H1 (cell line): ENCODE measurements around the gene NMNAT3. TPM values are rescaled to one million over a fixed set of nuclear protein-coding genes. Genes with fewer than 3 reads are reported as not detected.

Experiments
- CTCF ChIA-PET: fragments of 300-600 bp; sonication (Branson Sonifier 250); formaldehyde crosslinking; loops from one replicate; lab custom pipeline; 2021; ENCODE audit not compliant: partially characterized antibody; lab: Charles Lee
- POLR2A ChIA-PET: fragments of 300-600 bp; sonication (Branson Sonifier 250); formaldehyde crosslinking; loops from one replicate; lab custom pipeline; 2021; ENCODE audit warnings: inconsistent platforms; ENCODE audit not compliant: partially characterized antibody; lab: Charles Lee
- DNase-seq, 2 experiments: peaks; one replicate each; pipeline versions ENCODE4 v3.0.0 to v3.0.0-alpha.2; 2010 to 2022; ENCODE audit warnings: low spot score in 2 of 2, low read depth in 1 of 2, mixed read lengths in 1 of 2
- FAIRE-seq: peaks from 2 replicates; lab custom pipeline; 2011; peaks lifted over from hg19 to GRCh38; lab: Jason Lieb, UNC
- H2AFZ ChIP-seq: 2 replicates; pipeline ENCODE4 v1.8.1; 2012; ENCODE audit warnings: low read length, inconsistent platforms
- H2AK5ac ChIP-seq: 2 replicates; pipeline ENCODE4 v1.6.1; 2013; ENCODE audit warnings: low read depth, low read length
- H2BK120ac ChIP-seq: replicated peaks from 2 replicates; pipeline ENCODE3; 2013; ENCODE audit warnings: low read depth, low read length, inconsistent platforms
- H2BK12ac ChIP-seq: 2 replicates; pipeline ENCODE4 v1.6.1; 2013; ENCODE audit warnings: low read depth, low read length
- H2BK15ac ChIP-seq: 2 replicates; pipeline ENCODE4 v1.6.1; 2013; ENCODE audit warnings: low read length
- H2BK20ac ChIP-seq: 2 replicates; pipeline ENCODE4 v1.6.1; 2013; ENCODE audit warnings: low read length
- H2BK5ac ChIP-seq: 2 replicates; pipeline ENCODE4 v1.6.1; 2013; ENCODE audit warnings: low read depth, low read length
- H3K14ac ChIP-seq: 2 replicates; pipeline ENCODE4 v1.6.1; 2013; ENCODE audit warnings: inconsistent platforms; ENCODE audit not compliant: insufficient read length
- H3K18ac ChIP-seq: 2 replicates; pipeline ENCODE4 v1.6.1; 2013; ENCODE audit warnings: low read length; ENCODE audit errors: extremely low read depth
- H3K23ac ChIP-seq: 2 replicates; pipeline ENCODE4 v1.6.1; 2013; ENCODE audit warnings: inconsistent platforms; ENCODE audit not compliant: insufficient read length
- H3K23me2 ChIP-seq: 2 replicates; pipeline ENCODE4 v1.6.1; 2013; ENCODE audit warnings: low read depth, low read length
- H3K27ac ChIP-seq: 2 replicates; pipeline ENCODE4 v1.6.1; 2011; ENCODE audit warnings: low read depth, low read length, inconsistent platforms
- H3K27me3 ChIP-seq, 4 experiments: replicated peaks in 1 of 4; 1 replicate in 1 of 4; 2 replicates in 3 of 4; pipeline versions ENCODE4 v1.6.1 to v1.8.1; 2011 to 2013; ENCODE audit warnings: low read length in 3 of 4, mild to moderate bottlenecking in 3 of 4, inconsistent platforms in 2 of 4, mixed read lengths in 2 of 4, moderate library complexity in 1 of 4; ENCODE audit not compliant: control insufficient read depth in 3 of 4, insufficient read depth in 3 of 4; ENCODE audit errors: extremely low read depth in 1 of 4
- H3K36me3 ChIP-seq, 4 experiments: 2 replicates each; pipeline versions ENCODE4 v1.6.1 to v1.8.1; 2011 to 2013; ENCODE audit warnings: mild to moderate bottlenecking in 4 of 4, low read length in 3 of 4, moderate library complexity in 2 of 4, control low read depth in 1 of 4, inconsistent platforms in 1 of 4; ENCODE audit not compliant: insufficient read depth in 4 of 4, control insufficient read depth in 2 of 4
- H3K4ac ChIP-seq: replicated peaks from 2 replicates; pipeline ENCODE3; 2013; ENCODE audit warnings: low read length, low read depth, mixed read lengths, inconsistent platforms; ENCODE audit not compliant: insufficient read length
- H3K4me1 ChIP-seq, 4 experiments: replicated peaks in 1 of 4; 1 replicate in 1 of 4; 2 replicates in 3 of 4; pipeline versions ENCODE4 v1.6.1 to v1.8.1; 2011 to 2013; ENCODE audit warnings: low read length in 3 of 4, inconsistent platforms in 2 of 4, mixed read lengths in 1 of 4; ENCODE audit not compliant: insufficient read depth in 4 of 4, control insufficient read depth in 3 of 4
- H3K4me2 ChIP-seq, 2 experiments: 2 replicates each; pipeline versions ENCODE4 v1.6.1 to v1.8.1; 2011 to 2013; ENCODE audit warnings: low read depth in 2 of 2, low read length in 2 of 2, control low read depth in 1 of 2, inconsistent platforms in 1 of 2, mild to moderate bottlenecking in 1 of 2; ENCODE audit not compliant: insufficient read depth in 1 of 2
- H3K4me3 ChIP-seq, 4 experiments: fragments of 200-600, 300-600 bp in 1 of 4; sonication (generic), shearing (Covaris generic), sonication (Bioruptor Twin) in 1 of 4; 2 replicates each; pipeline versions ENCODE4 v1.5.1 to v1.8.1; 2011 to 2016; ENCODE audit warnings: low read length in 4 of 4, low read depth in 3 of 4, control low read depth in 2 of 4, inconsistent platforms in 2 of 4, mild to moderate bottlenecking in 2 of 4, mixed read lengths in 1 of 4, moderate library complexity in 1 of 4; ENCODE audit not compliant: insufficient read depth in 2 of 4; ENCODE audit errors: extremely low read depth in 1 of 4
- H3K56ac ChIP-seq: replicated peaks from 2 replicates; pipeline ENCODE3; 2013; ENCODE audit warnings: low read depth, mild to moderate bottlenecking, mixed read lengths, low read length, inconsistent platforms; ENCODE audit not compliant: insufficient read length
- H3K79me1 ChIP-seq: 2 replicates; pipeline ENCODE4 v1.6.1; 2013; ENCODE audit warnings: low read depth, low read length, control low read depth
- H3K79me2 ChIP-seq, 2 experiments: 2 replicates each; pipeline versions ENCODE4 v1.6.1 to v1.8.1; 2012 to 2013; ENCODE audit warnings: low read length in 2 of 2, mild to moderate bottlenecking in 2 of 2, inconsistent platforms in 1 of 2; ENCODE audit not compliant: insufficient read depth in 2 of 2, control insufficient read depth in 1 of 2
- H3K9ac ChIP-seq, 4 experiments: replicated peaks in 1 of 4; 1 replicate in 1 of 4; 2 replicates in 3 of 4; pipeline versions ENCODE4 v1.6.1 to v1.8.1; 2011 to 2013; ENCODE audit warnings: low read depth in 3 of 4, low read length in 3 of 4, control low read depth in 2 of 4, mild to moderate bottlenecking in 2 of 4, moderate library complexity in 2 of 4, inconsistent platforms in 1 of 4; ENCODE audit errors: extremely low read depth in 1 of 4
- H3K9me3 ChIP-seq, 2 experiments: 2 replicates each; pipeline versions ENCODE4 v1.6.1 to v1.8.1; 2012 to 2013; ENCODE audit warnings: mild to moderate bottlenecking in 2 of 2, moderate library complexity in 2 of 2, control low read depth in 1 of 2, inconsistent platforms in 1 of 2, low read depth in 1 of 2, low read length in 1 of 2, mixed read lengths in 1 of 2; ENCODE audit not compliant: insufficient read depth in 2 of 2
- H4K20me1 ChIP-seq, 2 experiments: replicated peaks in 1 of 2; 2 replicates each; pipeline versions ENCODE3 to v1.8.1; 2011 to 2013; ENCODE audit warnings: inconsistent platforms in 2 of 2, low read length in 2 of 2, mild to moderate bottlenecking in 1 of 2; ENCODE audit not compliant: insufficient read depth in 2 of 2, control insufficient read depth in 1 of 2
- H4K5ac ChIP-seq: 2 replicates; pipeline ENCODE4 v1.6.1; 2013; ENCODE audit warnings: low read length, low read depth, mixed read lengths, inconsistent platforms; ENCODE audit not compliant: insufficient read length
- H4K8ac ChIP-seq: 2 replicates; pipeline ENCODE4 v1.8.0; 2013; ENCODE audit warnings: mild to moderate bottlenecking, moderate library complexity, low read length, inconsistent platforms; ENCODE audit not compliant: insufficient read depth; ENCODE audit errors: extremely low read depth
- H4K91ac ChIP-seq: replicated peaks from 2 replicates; pipeline ENCODE3; 2013; ENCODE audit warnings: low read length, mixed read lengths, inconsistent platforms; ENCODE audit not compliant: insufficient read length
- CTCF ChIP-seq, 3 experiments: IDR thresholded peaks; 1 replicate in 2 of 3; 2 replicates in 1 of 3; pipeline versions ENCODE4 v1.5.1 to v1.6.1; 2011; ENCODE audit warnings: low read length in 3 of 3, mild to moderate bottlenecking in 3 of 3, inconsistent platforms in 2 of 3, low read depth in 1 of 3, moderate library complexity in 1 of 3; ENCODE audit not compliant: insufficient read depth in 1 of 3; ENCODE audit errors: control extremely low read depth in 1 of 3
- MAFK ChIP-seq: IDR thresholded peaks from 2 replicates; pipeline ENCODE4 v1.6.1; 2012; ENCODE audit warnings: low read depth, mild to moderate bottlenecking, improper control_type of control experiment, low read length
- RAD21 ChIP-seq, 2 experiments: IDR thresholded peaks in 1 of 2; conservative IDR thresholded peaks in 1 of 2; 2 replicates each; pipeline ENCODE4 v1.6.1; 2011; ENCODE audit warnings: low read depth in 2 of 2, low read length in 2 of 2, improper control_type of control experiment in 1 of 2, inconsistent platforms in 1 of 2, mild to moderate bottlenecking in 1 of 2, moderate library complexity in 1 of 2
- WGBS, 2 experiments: shearing (Covaris generic) in 1 of 2; methylation state at CpG; one replicate each; pipeline versions ENCODE4 v1.1.6 to v1.1.7; 2013 to 2015; ENCODE audit warnings: low lambda C conversion rate in 2 of 2, mixed read lengths in 2 of 2, inconsistent platforms in 1 of 2, low coverage in 1 of 2, missing lambda C conversion rate in 1 of 2; ENCODE audit not compliant: insufficient replicate concordance in 2 of 2, insufficient coverage in 1 of 2, insufficient read length in 1 of 2; ENCODE audit errors: extremely low coverage in 1 of 2, missing lambda C conversion rate in 1 of 2; 5-methylcytosine and 5-hydroxymethylcytosine counted together
- polyA plus RNA-seq, 7 experiments: library from polyadenylated mRNA; depleted of rRNA in 3 of 7; stranded (reverse) in 5 of 7; unstranded in 2 of 7; fragments of >200 nt in 5 of 7; fragments of 200-250 nt in 2 of 7; gene quantifications; 1 replicate in 5 of 7; 2 replicates in 1 of 7; 4 replicates in 1 of 7; pipeline versions ENCODE4 v1.2.1 to v1.2.3, GENCODE V29; 2011 to 2013; ENCODE audit warnings: missing spikeins in 2 of 7, mixed read lengths in 2 of 7
- total RNA-seq: library from RNA; stranded (reverse); fragmentation: NEBNext Ultra II Directional; extraction: Animal tissue kit (Norgen Biotek cat#: 25700); gene quantifications from 2 replicates; pipeline ENCODE4 v1.2.1, GENCODE V29; 2021

NMNAT3 gene
- total and polyA plus RNA-seq, 2 of the 8 experiments (the other 6 are each of a cell fraction or from before 2014, with no cell fraction given) = 4.2 to 4.3 TPM

DNA sequence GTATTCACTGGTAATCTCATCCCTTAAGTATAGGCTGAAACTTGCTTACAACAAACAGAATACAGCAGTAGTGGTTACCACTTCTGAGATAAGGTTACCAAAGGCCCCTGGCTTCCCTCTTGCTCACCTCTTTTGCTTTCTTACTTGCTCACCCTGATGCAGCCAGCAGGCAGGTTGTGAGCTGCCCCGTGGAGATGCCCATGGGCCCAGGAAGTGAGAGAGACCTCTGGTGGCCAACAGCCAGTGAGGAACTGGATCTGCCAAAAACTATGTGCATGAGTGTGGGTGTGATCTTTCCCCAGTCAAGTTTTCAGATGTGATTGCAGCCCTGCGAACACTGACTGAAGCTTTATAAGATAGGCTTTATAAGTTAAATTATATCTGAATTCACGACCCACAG is 48.7 kb downstream of the NMNAT3 start:
- Histone ChIP-seq H3K4me1 (peaks cover 0 to 4% (median 2%) of the 10 kb centered on the region in 4 experiments; a peak in 3 of 7 replicates), H3K36me3 (no peaks in the 10 kb centered on the region), H3K4me2 (no peak overlapping the region), H3K14ac (no peak overlapping the region), H4K91ac (no peak overlapping the region), H3K27ac (no peak overlapping the region), H2BK120ac (no peak overlapping the region), H3K9ac (no peak overlapping the region), H2AK5ac (no peak overlapping the region), H4K20me1 (no peaks in the 10 kb centered on the region), H2BK20ac (no peak overlapping the region), H4K8ac (no peak overlapping the region), H3K79me2 (no peaks in the 10 kb centered on the region), H4K5ac (no peak overlapping the region), H3K9me3 (no peaks in the 10 kb centered on the region), H3K23me2 (0 out of 2 replicates have a peak, but pooled peaks cover 1% of the 10 kb centered on the region), H2BK5ac (no peak overlapping the region), H2BK12ac (no peak overlapping the region), H3K18ac (no peak overlapping the region), H3K27me3 (no peaks in the 10 kb centered on the region), H3K4me3 (no peak overlapping the region), H3K23ac (no peak overlapping the region), H2AFZ (0 out of 2 replicates have a peak overlapping the region, but pooled peaks have one; percentile 18), H3K79me1 (no peaks in the 10 kb centered on the region), H3K4ac (no peak overlapping the region), H2BK15ac (no peak overlapping the region), H3K56ac (no peak overlapping the region)
- WGBS, 2 experiments = 86% methylated on average over 3 of the region's 3 CpGs; no CpG with 5 or more reads in 1 of the 2 experiments
- TF ChIP-seq RAD21 (IDR thresholded peaks at IDR 0.05 in 1 of 2, conservative IDR thresholded peaks at IDR 0.05 in 1 of 2; ENCODE audit: low read depth in 2 of 2, low read length in 2 of 2) = peak; percentile 53 to 68; a peak in 3 of 4 replicates
- TF ChIP-seq CTCF (IDR thresholded peaks at IDR 0.05; ENCODE audit: control extremely low read depth in 1 of 3, insufficient read depth in 1 of 3, low read depth in 1 of 3, low read length in 3 of 3) = peak; percentile 61 to 78 (median 72)
- no peak for TF ChIP-seq MAFK
- ChIA-PET CTCF (interaction anchor here (0.9 to 2.4 kb wide), 11 partner anchors 15 to 309 kb away, joined by 3 to 18 read pairs (median 5); no protein-coding TSS in a partner anchor), POLR2A (no interaction called here)
- FAIRE-seq (no peak), DNase-seq (no peak)
